ENCODE results near the gene MEP1B.

DNA sequence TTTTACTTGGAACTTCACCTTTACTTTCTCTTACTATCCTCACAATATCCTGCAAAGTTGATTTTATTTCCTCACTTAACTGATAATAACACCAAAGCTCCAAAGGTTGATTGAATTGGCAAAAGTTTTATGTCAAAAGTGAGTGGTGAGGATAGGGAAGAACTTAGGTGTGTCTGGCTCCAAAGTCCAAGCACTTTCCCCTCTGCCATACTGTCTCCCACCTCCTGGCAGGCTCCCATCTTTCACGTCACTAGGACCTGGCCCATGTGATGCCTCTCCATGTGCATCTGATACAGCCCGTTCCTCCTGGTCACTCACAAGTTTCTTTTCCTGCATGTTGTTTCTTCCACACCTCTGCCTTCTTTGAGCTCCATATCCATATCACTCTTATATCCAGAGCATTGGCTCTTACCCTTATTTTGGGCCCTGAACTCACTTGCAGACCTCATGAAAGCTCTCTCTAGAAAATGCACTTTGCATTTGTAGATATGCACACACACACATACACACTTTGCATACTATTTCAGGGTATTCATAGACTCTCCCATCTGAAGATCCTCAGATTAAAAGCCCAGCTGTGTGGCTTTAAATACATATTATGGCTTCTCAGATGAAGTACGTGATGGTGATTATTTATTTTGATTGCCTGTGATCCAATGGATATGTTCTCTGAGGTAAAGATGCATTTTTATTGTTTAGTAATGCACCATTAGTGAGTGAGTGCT is 12.3 kb downstream of the MEP1B start:
- TF ChIP-seq, protein P1, sequence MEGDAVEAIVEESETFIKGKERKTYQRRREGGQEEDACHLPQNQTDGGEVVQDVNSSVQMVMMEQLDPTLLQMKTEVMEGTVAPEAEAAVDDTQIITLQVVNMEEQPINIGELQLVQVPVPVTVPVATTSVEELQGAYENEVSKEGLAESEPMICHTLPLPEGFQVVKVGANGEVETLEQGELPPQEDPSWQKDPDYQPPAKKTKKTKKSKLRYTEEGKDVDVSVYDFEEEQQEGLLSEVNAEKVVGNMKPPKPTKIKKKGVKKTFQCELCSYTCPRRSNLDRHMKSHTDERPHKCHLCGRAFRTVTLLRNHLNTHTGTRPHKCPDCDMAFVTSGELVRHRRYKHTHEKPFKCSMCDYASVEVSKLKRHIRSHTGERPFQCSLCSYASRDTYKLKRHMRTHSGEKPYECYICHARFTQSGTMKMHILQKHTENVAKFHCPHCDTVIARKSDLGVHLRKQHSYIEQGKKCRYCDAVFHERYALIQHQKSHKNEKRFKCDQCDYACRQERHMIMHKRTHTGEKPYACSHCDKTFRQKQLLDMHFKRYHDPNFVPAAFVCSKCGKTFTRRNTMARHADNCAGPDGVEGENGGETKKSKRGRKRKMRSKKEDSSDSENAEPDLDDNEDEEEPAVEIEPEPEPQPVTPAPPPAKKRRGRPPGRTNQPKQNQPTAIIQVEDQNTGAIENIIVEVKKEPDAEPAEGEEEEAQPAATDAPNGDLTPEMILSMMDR (IDR thresholded peaks at IDR 0.05), result no peak
- TF ChIP-seq EP300 (IDR thresholded peaks at IDR 0.05), result no peak
- no peak for TF ChIP-seq POLR2A (IDR thresholded peaks at IDR 0.05; ENCODE audit: low read depth)
- no peak for TF ChIP-seq POLR2AphosphoS5 (IDR thresholded peaks at IDR 0.05)

Data from esophagus muscularis mucosa (tissue), 4 donors.